Endometrial microvascular endothelial cells (primary cell): Measurements from ENCODE around the gene PRX. TPM values are rescaled to one million over a fixed set of nuclear protein-coding genes. Genes with fewer than 3 reads are reported as not detected.
"Not testable (repeated sequence)": the region's sequence is repeated elsewhere in the genome, so short reads cannot be mapped to it uniquely, and the experiment has no call there.

Source experiments
- in situ Hi-C: cut with HindIII; loops from 2 replicates; pipeline ENCODE4 v1.10.0; 2017; ENCODE audit warnings: low sequenced_read_pairs, low pct_unique_long_range_greater_than_20kb; ENCODE audit errors: inconsistent ontology term
- total RNA-seq: library from RNA; depleted of rRNA; stranded (reverse); fragments of >200 nt; gene quantifications from one replicate; pipeline ENCODE4 v1.2.3, GENCODE V29; 2015; ENCODE audit errors: inconsistent ontology term

Gene PRX
- 2.8 TPM for total RNA-seq

- in situ Hi-C loops: no loop called here
These were observed at the start of gene PRX for GRCh38 chr19:40413291-40413845. PRX (minus strand) TSS chr19:40413378; CDS start chr19:40407932, 5,446 bp downstream.

- in situ Hi-C loops: no loop called here
These were observed 48.6 kb upstream of the PRX start for GRCh38 chr19:40461669-40462221.

- in situ Hi-C loops: no loop called here
These were observed 47.0 kb upstream of the PRX start for GRCh38 chr19:40460185-40460584.

- in situ Hi-C loops: no loop called here
These were observed 45.4 kb upstream of the PRX start for GRCh38 chr19:40458597-40458974.

GRCh38 chr19:40457953-40458596 is 44.9 kb upstream of the PRX start:
- in situ Hi-C loops: no loop called here

- in situ Hi-C loops: no loop called here
These were observed 43.9 kb upstream of the PRX start for GRCh38 chr19:40457048-40457447.

GRCh38 chr19:40453943-40454342 is 40.8 kb upstream of the PRX start:
- in situ Hi-C loops: not testable (repeated sequence)

- in situ Hi-C loops: no loop called here
These were observed 40.1 kb upstream of the PRX start for GRCh38 chr19:40453151-40453735.

- in situ Hi-C loops: no loop called here
These were observed 38.8 kb upstream of the PRX start for GRCh38 chr19:40452016-40452415.

GRCh38 chr19:40450664-40451063 is 37.5 kb upstream of the PRX start:
- in situ Hi-C loops: no loop called here

GRCh38 chr19:40449506-40449905 is 36.3 kb upstream of the PRX start:
- in situ Hi-C loops: no loop called here

- in situ Hi-C loops: no loop called here
These were observed 33.1 kb upstream of the PRX start for GRCh38 chr19:40446263-40446784.

- in situ Hi-C loops: no loop called here
These were observed 32.6 kb upstream of the PRX start for GRCh38 chr19:40445780-40446262.

- in situ Hi-C loops: no loop called here
These were observed 31.7 kb upstream of the PRX start for GRCh38 chr19:40444825-40445312.

GRCh38 chr19:40444000-40444824 is 31.0 kb upstream of the PRX start, which contains the start of gene SERTAD3:
SERTAD3 (minus strand) TSS chr19:40444335; CDS start chr19:40442080, 2,255 bp downstream.
- in situ Hi-C loops: no loop called here

- in situ Hi-C loops: no loop called here
These were observed 30.2 kb upstream of the PRX start for GRCh38 chr19:40443131-40443999.

GRCh38 chr19:40442328-40443130 is 29.4 kb upstream of the PRX start:
- in situ Hi-C loops: no loop called here
